GM19452 (cell line): ENCODE measurements around the gene PRKAB1.

ENCODE experiments used
- ATAC-seq: cut with Tn5 transposase; IDR thresholded peaks from one replicate; pipeline ENCODE4 v1.9.1; 2021; ENCODE audit not compliant: unreplicated experiment

Gene PRKAB1

DNA sequence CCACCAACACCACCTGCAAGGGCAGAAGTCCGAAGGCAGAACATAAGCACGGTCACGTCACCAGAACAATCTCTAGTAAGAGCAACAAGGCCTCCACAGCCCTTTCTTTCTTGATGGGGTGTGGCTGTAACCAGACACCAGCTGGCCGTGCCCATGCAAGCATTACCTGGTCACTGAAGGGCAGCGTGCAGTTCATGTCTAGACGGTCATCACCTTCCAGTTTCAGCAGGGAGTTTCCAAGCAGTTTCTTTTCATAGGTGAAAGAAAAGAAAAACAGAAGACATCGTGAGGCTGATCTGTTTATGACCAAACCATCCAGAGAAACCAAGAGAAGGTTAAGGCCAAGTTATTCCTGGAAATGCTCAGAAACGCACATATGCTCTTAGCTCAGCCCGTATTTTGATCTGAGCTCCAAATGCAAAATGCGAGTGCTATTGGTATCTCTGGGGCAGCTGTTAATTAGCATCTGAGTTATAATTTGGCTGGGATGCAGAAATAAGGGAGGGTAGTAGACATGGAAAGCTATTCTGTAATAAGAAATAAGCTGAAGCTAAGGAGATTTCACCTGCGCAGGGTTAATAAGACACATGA, 42.5 kb downstream of the PRKAB1 start:
- no peak for ATAC-seq

DNA sequence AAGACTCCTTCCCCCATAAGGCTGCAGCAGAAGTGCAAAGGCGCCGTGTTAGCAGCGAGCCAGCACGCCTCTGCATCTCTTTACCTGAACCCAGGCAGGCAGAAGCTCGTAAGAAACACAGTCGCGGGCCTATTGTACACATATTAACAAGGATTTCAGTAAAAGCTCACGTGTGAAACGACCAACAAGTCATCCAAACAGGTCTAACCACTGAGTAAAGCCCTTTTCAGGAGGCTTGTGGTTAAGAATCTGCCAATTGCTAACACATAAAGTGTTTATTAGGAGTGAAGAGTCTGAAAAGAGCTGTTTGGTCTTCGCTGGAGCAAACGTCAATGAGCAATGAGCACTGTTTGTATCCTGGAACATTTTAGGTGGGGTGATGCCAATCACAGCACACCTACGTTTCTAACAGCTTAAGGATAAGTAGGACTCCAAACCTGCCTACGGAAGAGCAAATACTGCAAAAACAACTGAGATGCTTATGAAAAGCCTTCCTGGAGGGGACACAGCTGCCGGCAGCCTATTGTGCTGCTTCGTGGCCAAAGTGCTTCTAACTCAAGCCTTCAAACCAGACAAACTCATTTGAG, 43.1 kb downstream of the PRKAB1 start:
- no peak for ATAC-seq

- no peak for ATAC-seq
Observed at GRCh38 chr12:119711693-119712092, 43.8 kb downstream of the PRKAB1 start.

DNA sequence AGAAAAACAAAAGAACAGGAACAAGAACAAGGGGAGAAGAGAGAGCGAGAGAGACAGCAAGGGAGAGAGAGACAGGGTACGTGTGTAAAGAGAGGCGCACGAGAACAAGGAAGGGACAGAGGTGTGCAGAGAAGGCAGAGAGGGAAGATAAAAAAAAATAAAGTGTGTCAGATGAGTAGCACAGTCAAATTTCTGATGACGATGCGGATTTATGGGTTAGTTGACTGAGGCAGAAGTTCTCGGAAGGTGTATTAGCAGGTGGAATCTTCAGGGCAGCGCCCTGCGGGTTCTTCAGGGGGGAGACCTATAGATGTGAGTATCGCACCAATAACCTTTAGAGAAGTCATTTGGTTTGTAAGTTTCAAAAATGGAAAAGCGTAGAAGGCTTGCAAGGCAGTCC, 44.8 kb downstream of the PRKAB1 start:
- no peak for ATAC-seq

- ATAC-seq: no peak
Observed at GRCh38 chr12:119713551-119714031, 45.7 kb downstream of the PRKAB1 start.

GRCh38 chr12:119714614-119715267, 46.8 kb downstream of the PRKAB1 start:
- no peak for ATAC-seq

- no peak for ATAC-seq
Observed at GRCh38 chr12:119715268-119715620, 47.3 kb downstream of the PRKAB1 start.

GRCh38 chr12:119718141-119718540, 50.2 kb downstream of the PRKAB1 start:
- no peak for ATAC-seq

DNA sequence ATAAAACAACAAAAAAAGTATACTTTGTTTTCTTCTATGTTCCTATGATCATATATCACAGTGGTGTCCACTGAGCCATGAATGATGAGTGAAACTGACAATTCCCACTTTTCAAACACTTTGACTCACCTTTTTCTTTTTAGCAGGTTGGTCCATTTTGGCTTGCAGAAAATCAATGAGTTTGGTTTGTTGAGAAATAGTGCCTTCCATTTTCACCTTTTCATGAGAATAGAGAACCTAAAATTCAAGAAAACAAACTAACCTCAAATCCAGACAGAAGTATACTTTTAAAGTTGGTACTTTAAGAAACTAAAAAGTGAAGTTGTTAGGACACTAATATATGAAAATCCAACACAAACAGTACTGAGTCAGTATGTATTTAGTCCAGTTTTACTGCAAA, 52.4 kb downstream of the PRKAB1 start:
- no peak for ATAC-seq

DNA sequence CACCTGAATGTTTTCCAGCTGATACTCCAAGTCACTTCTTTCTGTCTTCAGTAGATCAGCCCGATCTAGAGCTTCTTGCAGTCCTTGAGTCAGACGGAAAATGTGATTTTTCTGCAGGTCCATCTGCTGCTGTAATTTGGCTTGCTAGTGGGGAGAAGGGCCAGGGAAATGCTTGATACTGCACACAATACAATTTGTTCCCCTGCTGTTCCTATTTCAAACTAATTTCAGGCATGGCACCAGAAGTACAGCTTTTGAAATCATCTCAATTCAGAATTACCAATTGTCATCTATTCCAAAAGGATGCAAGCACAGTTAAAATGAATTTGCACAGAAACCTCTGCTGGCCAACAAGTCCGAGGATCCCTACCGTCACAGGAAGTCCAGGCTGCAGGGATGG, 53.4 kb downstream of the PRKAB1 start:
- no peak for ATAC-seq

GRCh38 chr12:119725523-119725922, 57.6 kb downstream of the PRKAB1 start:
- ATAC-seq: no peak

- no peak for ATAC-seq
Observed at GRCh38 chr12:119727600-119728443, 59.9 kb downstream of the PRKAB1 start.

DNA sequence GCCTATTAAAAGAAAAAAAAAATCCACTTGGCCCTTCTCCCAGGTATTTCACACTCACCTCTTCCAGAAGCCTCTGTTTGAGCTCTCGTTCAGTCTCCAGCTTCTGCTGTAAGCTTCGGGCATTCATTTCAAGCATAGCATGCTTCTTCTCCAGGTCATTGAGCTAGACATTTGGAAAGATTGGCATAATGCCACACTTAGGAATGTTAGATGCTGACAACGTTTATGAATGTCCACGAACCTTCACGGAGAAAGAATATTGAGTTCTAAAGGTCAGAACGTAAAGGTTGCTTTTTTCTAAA, 60.5 kb downstream of the PRKAB1 start:
- no peak for ATAC-seq

- no peak for ATAC-seq
Observed at GRCh38 chr12:119729871-119730270, 61.9 kb downstream of the PRKAB1 start.

DNA sequence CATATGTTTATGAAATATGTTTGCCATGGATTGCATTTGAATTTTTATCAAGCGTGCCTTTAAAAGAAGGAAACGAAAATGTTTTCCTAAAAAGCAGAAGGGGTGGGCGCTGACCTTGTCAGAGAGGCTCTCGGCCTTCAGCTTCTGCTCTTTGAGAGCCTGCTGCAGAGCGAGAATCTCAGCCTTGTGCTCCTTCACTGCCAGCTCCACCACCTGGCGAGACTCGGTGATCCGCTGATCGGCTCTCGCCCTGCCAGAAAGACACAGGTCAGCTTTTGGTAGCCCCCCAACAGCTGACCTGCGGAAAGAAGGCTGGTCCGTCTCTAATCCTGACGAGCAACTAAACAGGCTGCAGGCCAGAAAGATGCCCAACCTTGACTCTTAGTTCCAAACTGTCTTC, 62.4 kb downstream of the PRKAB1 start:
- ATAC-seq: no peak
